GM23338 (cell line): ENCODE data around the gene REEP1. TPM values are rescaled to one million over a fixed set of nuclear protein-coding genes. Genes with fewer than 3 reads are reported as not detected.

Source experiments
- ATAC-seq: fragments of 200-7000 bp; cut with Tn5 transposase; 3 replicates; pipeline ENCODE4 v1.9.1; 2020
- DNase-seq: peaks from one replicate; pipeline ENCODE4 v3.0.0-alpha.2; 2015; ENCODE audit warnings: low spot score
- H2AFZ ChIP-seq: fragments of 200-600 bp; sonication (generic); 2 replicates; pipeline ENCODE4 v1.8.0; 2016; ENCODE audit warnings: antibody characterized with exemption, mild to moderate bottlenecking, moderate library complexity
- H3F3A ChIP-seq: fragments of 200-600 bp; sonication (generic); replicated peaks from 2 replicates; pipeline ENCODE4 v1.8.0; 2017; ENCODE audit warnings: antibody characterized with exemption, mixed run types, low read depth
- H3K27ac ChIP-seq: fragments of 200-600 bp; sonication (generic); 2 replicates; pipeline ENCODE4 v1.6.1; 2016; ENCODE audit warnings: low read depth
- H3K27me3 ChIP-seq: fragments of 200-600 bp; sonication (generic); 2 replicates; pipeline ENCODE4 v1.8.0; 2016; ENCODE audit warnings: mild to moderate bottlenecking, mixed run types, moderate library complexity; ENCODE audit not compliant: insufficient read depth
- H3K36me3 ChIP-seq: fragments of 200-600 bp; sonication (generic); 2 replicates; pipeline ENCODE4 v1.8.0; 2016; ENCODE audit warnings: mild to moderate bottlenecking; ENCODE audit not compliant: insufficient read depth
- H3K4me1 ChIP-seq: fragments of 200-600 bp; sonication (generic); 2 replicates; pipeline ENCODE4 v1.8.0; 2016; ENCODE audit warnings: mild to moderate bottlenecking, moderate library complexity; ENCODE audit not compliant: insufficient read depth
- H3K4me2 ChIP-seq: fragments of 200-600 bp; sonication (generic); 2 replicates; pipeline ENCODE4 v1.7.1; 2017; ENCODE audit warnings: mixed run types
- H3K4me3 ChIP-seq: fragments of 200-600 bp; sonication (generic); 2 replicates; pipeline ENCODE4 v1.6.1; 2016; ENCODE audit warnings: mixed run types
- H3K79me2 ChIP-seq: fragments of 200-600 bp; sonication (generic); replicated peaks from 2 replicates; pipeline ENCODE4 v1.8.0; 2017; ENCODE audit warnings: mild to moderate bottlenecking; ENCODE audit not compliant: insufficient read depth
- H3K9me2 ChIP-seq: fragments of 200-600 bp; sonication (generic); 2 replicates; pipeline ENCODE4 v1.8.0; 2017; ENCODE audit not compliant: insufficient read depth
- H4K20me1 ChIP-seq: fragments of 200-600 bp; sonication (generic); replicated peaks from 2 replicates; pipeline ENCODE4 v1.8.0; 2017; ENCODE audit warnings: mild to moderate bottlenecking; ENCODE audit not compliant: insufficient read depth
- H3K27ac Mint-ChIP-seq: 2 replicates; pipeline ENCODE4 v1.8.0; 2020; ENCODE audit warnings: inconsistent platforms, mild to moderate bottlenecking, moderate library complexity, mixed read lengths
- H3K27me3 Mint-ChIP-seq: 3 replicates; pipeline ENCODE4 v1.8.0; 2022; ENCODE audit warnings: low read depth, mild to moderate bottlenecking, moderate library complexity, mixed read lengths, inconsistent platforms; ENCODE audit not compliant: insufficient read depth, poor library complexity
- H3K36me3 Mint-ChIP-seq: 3 replicates; pipeline ENCODE4 v1.8.0; 2021; ENCODE audit warnings: low read depth, mild to moderate bottlenecking, inconsistent platforms, moderate library complexity, mixed read lengths
- H3K4me1 Mint-ChIP-seq: 3 replicates; pipeline ENCODE4 v1.8.0; 2020; ENCODE audit warnings: mild to moderate bottlenecking, inconsistent platforms, mixed read lengths
- H3K4me3 Mint-ChIP-seq: 3 replicates; pipeline ENCODE4 v1.8.0; 2021; ENCODE audit warnings: moderate library complexity, mild to moderate bottlenecking, inconsistent platforms, mixed read lengths
- H3K9me3 Mint-ChIP-seq: 3 replicates; pipeline ENCODE4 v1.8.0; 2020; ENCODE audit warnings: moderate library complexity, mild to moderate bottlenecking, inconsistent platforms, mixed read lengths
- CREB1 ChIP-seq: fragments of 250-450 bp; sonication (Bioruptor Pico); IDR thresholded peaks from 2 replicates; pipeline ENCODE4 v1.5.0; 2020; ENCODE audit warnings: low read depth, mild to moderate bottlenecking, moderate library complexity
- EZH2 ChIP-seq: fragments of 200-600 bp; sonication (generic); IDR thresholded peaks from one replicate; pipeline ENCODE4 v1.8.0; 2017; ENCODE audit warnings: antibody characterized with exemption, mild to moderate bottlenecking, low read depth; ENCODE audit not compliant: unreplicated experiment
- EZH2phosphoT487 ChIP-seq: fragments of 200-600 bp; sonication (generic); IDR thresholded peaks from one replicate; pipeline ENCODE4 v1.8.1; 2018; ENCODE audit warnings: antibody characterized with exemption; ENCODE audit not compliant: unreplicated experiment
- JUNB ChIP-seq: IDR thresholded peaks from one replicate; pipeline ENCODE4 v1.6.1; 2016; ENCODE audit warnings: antibody characterized with exemption; ENCODE audit not compliant: unreplicated experiment
- NANOG ChIP-seq: IDR thresholded peaks from 2 replicates; pipeline ENCODE4 v1.6.1; 2016; ENCODE audit warnings: antibody characterized with exemption, borderline replicate concordance
- POLR2AphosphoS5 ChIP-seq: IDR thresholded peaks from 2 replicates; pipeline ENCODE4 v1.6.1; 2016; ENCODE audit warnings: antibody characterized with exemption, low read depth
- STAT1 ChIP-seq: IDR thresholded peaks from one replicate; pipeline ENCODE4 v1.6.1; 2016; ENCODE audit warnings: antibody characterized with exemption; ENCODE audit not compliant: unreplicated experiment
- ZNF114 ChIP-seq: fragments of 250-450 bp; sonication (Bioruptor Pico); IDR thresholded peaks from 2 replicates; pipeline ENCODE4 v1.5.0; 2020; ENCODE audit warnings: mild to moderate bottlenecking, moderate library complexity
- ZNF331 ChIP-seq: fragments of 250-450 bp; sonication (Bioruptor Pico); IDR thresholded peaks from 2 replicates; pipeline ENCODE4 v1.5.0; 2020; ENCODE audit warnings: low read depth, mild to moderate bottlenecking, moderate library complexity
- polyA plus RNA-seq: library from polyadenylated mRNA; unstranded; fragments of >200 nt; fragmentation: Nextera tagmentation; extraction: Ambion mirVana; gene quantifications from 2 replicates; pipeline ENCODE4 v1.2.1, GENCODE V29; 2016
- total RNA-seq: library from RNA; depleted of rRNA; stranded (reverse); fragments of >200 nt; shearing (Covaris generic); gene quantifications from 2 replicates; pipeline ENCODE4 v1.2.3, GENCODE V29; 2014
- TF ChIP-seq, protein P1 (sequence below), 2 experiments: fragments of 200-600 bp in 1 of 2; sonication (generic) in 1 of 2; conservative IDR thresholded peaks; 2 replicates each; pipeline versions ENCODE4 v1.5.1 to v1.6.1; 2016 to 2017; ENCODE audit warnings: antibody characterized with exemption in 2 of 2, low read depth in 2 of 2, mild to moderate bottlenecking in 2 of 2, moderate library complexity in 1 of 2
- TF ChIP-seq, protein P2 (sequence below): fragments of 250-450 bp; sonication (Bioruptor Pico); IDR thresholded peaks from 2 replicates; pipeline ENCODE4 v1.5.0; 2020; ENCODE audit warnings: mild to moderate bottlenecking, moderate library complexity
- TF ChIP-seq, protein P3 (sequence below): IDR thresholded peaks from one replicate; pipeline ENCODE4 v1.6.1; 2018; ENCODE audit warnings: antibody characterized with exemption; ENCODE audit not compliant: unreplicated experiment
- TF ChIP-seq, protein P4 (sequence below): IDR thresholded peaks from 2 replicates; pipeline ENCODE4 v1.6.1; 2016; ENCODE audit warnings: antibody characterized with exemption

The REEP1 gene
- total and polyA plus RNA-seq, 2 experiments from 2014 or later, result 1.6 to 1.8 TPM

DNA sequence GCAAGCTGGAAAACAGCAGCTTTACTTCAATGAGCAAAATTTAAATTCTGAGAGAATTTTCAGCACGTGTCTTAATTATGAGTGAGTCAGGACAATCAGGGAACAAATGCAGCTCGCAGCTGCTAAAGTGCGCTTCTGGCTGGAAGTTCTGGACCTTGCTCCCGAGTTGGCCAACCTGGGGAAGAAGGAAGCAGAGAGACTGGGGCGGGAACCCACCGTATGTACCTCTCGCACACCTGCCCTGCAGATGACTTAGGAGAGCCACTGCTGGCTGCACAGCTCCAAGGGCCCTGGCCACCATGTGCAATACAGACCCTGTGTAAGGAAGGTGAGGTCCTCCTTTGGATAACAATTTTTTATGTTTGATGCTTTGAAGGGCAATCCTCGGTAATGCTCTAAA lies 42.4 kb downstream of the REEP1 start:
- Mint-ChIP-seq H3K9me3 (no peaks in the 10 kb centered on the region; the same call in 2 of the 3 replicates), H3K4me1 (peaks cover 7% of the 10 kb centered on the region; the same call in 2 of the 3 replicates), H3K36me3 (no peaks in the 10 kb centered on the region), H3K27ac (no peak overlapping the region), H3K27me3 (peaks cover 1% of the 10 kb centered on the region), H3K4me3 (no peak overlapping the region)
- ATAC-seq, result no peak
- Histone ChIP-seq H3K27me3 (no peaks in the 10 kb centered on the region), H3K4me3 (no peak overlapping the region), H2AFZ (no peak overlapping the region), H3K27ac (no peak overlapping the region), H4K20me1 (no peaks in the 10 kb centered on the region), H3K36me3 (no peaks in the 10 kb centered on the region), H3F3A (no peaks in the 10 kb centered on the region), H3K4me2 (no peak overlapping the region), H3K9me2 (no peaks in the 10 kb centered on the region), H3K4me1 (no peaks in the 10 kb centered on the region), H3K79me2 (no peaks in the 10 kb centered on the region)
- DNase-seq, result no peak
- TF ChIP-seq, protein P1, sequence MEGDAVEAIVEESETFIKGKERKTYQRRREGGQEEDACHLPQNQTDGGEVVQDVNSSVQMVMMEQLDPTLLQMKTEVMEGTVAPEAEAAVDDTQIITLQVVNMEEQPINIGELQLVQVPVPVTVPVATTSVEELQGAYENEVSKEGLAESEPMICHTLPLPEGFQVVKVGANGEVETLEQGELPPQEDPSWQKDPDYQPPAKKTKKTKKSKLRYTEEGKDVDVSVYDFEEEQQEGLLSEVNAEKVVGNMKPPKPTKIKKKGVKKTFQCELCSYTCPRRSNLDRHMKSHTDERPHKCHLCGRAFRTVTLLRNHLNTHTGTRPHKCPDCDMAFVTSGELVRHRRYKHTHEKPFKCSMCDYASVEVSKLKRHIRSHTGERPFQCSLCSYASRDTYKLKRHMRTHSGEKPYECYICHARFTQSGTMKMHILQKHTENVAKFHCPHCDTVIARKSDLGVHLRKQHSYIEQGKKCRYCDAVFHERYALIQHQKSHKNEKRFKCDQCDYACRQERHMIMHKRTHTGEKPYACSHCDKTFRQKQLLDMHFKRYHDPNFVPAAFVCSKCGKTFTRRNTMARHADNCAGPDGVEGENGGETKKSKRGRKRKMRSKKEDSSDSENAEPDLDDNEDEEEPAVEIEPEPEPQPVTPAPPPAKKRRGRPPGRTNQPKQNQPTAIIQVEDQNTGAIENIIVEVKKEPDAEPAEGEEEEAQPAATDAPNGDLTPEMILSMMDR (conservative IDR thresholded peaks at IDR 0.05; ENCODE audit: low read depth in 2 of 2), result no peak
- TF ChIP-seq JUNB, result no peak
- TF ChIP-seq, protein P2, sequence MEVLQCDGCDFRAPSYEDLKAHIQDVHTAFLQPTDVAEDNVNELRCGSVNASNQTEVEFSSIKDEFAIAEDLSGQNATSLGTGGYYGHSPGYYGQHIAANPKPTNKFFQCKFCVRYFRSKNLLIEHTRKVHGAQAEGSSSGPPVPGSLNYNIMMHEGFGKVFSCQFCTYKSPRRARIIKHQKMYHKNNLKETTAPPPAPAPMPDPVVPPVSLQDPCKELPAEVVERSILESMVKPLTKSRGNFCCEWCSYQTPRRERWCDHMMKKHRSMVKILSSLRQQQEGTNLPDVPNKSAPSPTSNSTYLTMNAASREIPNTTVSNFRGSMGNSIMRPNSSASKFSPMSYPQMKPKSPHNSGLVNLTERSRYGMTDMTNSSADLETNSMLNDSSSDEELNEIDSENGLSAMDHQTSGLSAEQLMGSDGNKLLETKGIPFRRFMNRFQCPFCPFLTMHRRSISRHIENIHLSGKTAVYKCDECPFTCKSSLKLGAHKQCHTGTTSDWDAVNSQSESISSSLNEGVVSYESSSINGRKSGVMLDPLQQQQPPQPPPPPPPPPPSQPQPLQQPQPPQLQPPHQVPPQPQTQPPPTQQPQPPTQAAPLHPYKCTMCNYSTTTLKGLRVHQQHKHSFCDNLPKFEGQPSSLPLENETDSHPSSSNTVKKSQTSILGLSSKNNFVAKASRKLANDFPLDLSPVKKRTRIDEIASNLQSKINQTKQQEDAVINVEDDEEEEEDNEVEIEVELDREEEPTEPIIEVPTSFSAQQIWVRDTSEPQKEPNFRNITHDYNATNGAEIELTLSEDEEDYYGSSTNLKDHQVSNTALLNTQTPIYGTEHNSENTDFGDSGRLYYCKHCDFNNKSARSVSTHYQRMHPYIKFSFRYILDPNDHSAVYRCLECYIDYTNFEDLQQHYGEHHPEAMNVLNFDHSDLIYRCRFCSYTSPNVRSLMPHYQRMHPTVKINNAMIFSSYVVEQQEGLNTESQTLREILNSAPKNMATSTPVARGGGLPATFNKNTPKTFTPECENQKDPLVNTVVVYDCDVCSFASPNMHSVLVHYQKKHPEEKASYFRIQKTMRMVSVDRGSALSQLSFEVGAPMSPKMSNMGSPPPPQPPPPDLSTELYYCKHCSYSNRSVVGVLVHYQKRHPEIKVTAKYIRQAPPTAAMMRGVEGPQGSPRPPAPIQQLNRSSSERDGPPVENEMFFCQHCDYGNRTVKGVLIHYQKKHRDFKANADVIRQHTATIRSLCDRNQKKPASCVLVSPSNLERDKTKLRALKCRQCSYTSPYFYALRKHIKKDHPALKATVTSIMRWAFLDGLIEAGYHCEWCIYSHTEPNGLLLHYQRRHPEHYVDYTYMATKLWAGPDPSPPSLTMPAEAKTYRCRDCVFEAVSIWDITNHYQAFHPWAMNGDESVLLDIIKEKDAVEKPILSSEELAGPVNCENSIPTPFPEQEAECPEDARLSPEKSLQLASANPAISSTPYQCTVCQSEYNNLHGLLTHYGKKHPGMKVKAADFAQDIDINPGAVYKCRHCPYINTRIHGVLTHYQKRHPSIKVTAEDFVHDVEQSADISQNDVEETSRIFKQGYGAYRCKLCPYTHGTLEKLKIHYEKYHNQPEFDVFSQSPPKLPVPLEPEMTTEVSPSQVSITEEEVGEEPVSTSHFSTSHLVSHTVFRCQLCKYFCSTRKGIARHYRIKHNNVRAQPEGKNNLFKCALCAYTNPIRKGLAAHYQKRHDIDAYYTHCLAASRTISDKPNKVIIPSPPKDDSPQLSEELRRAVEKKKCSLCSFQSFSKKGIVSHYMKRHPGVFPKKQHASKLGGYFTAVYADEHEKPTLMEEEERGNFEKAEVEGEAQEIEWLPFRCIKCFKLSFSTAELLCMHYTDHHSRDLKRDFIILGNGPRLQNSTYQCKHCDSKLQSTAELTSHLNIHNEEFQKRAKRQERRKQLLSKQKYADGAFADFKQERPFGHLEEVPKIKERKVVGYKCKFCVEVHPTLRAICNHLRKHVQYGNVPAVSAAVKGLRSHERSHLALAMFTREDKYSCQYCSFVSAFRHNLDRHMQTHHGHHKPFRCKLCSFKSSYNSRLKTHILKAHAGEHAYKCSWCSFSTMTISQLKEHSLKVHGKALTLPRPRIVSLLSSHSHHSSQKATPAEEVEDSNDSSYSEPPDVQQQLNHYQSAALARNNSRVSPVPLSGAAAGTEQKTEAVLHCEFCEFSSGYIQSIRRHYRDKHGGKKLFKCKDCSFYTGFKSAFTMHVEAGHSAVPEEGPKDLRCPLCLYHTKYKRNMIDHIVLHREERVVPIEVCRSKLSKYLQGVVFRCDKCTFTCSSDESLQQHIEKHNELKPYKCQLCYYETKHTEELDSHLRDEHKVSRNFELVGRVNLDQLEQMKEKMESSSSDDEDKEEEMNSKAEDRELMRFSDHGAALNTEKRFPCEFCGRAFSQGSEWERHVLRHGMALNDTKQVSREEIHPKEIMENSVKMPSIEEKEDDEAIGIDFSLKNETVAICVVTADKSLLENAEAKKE (CRISPR knock-in tag), result no peak
- TF ChIP-seq EZH2phosphoT487, result no peak
- TF ChIP-seq POLR2AphosphoS5, result no peak
- no peak for TF ChIP-seq ZNF114 (CRISPR knock-in tag)
- TF ChIP-seq CREB1 (CRISPR knock-in tag), result no peak
- TF ChIP-seq NANOG, result no peak
- TF ChIP-seq ZNF331 (CRISPR knock-in tag), result no peak
- TF ChIP-seq, protein P3, sequence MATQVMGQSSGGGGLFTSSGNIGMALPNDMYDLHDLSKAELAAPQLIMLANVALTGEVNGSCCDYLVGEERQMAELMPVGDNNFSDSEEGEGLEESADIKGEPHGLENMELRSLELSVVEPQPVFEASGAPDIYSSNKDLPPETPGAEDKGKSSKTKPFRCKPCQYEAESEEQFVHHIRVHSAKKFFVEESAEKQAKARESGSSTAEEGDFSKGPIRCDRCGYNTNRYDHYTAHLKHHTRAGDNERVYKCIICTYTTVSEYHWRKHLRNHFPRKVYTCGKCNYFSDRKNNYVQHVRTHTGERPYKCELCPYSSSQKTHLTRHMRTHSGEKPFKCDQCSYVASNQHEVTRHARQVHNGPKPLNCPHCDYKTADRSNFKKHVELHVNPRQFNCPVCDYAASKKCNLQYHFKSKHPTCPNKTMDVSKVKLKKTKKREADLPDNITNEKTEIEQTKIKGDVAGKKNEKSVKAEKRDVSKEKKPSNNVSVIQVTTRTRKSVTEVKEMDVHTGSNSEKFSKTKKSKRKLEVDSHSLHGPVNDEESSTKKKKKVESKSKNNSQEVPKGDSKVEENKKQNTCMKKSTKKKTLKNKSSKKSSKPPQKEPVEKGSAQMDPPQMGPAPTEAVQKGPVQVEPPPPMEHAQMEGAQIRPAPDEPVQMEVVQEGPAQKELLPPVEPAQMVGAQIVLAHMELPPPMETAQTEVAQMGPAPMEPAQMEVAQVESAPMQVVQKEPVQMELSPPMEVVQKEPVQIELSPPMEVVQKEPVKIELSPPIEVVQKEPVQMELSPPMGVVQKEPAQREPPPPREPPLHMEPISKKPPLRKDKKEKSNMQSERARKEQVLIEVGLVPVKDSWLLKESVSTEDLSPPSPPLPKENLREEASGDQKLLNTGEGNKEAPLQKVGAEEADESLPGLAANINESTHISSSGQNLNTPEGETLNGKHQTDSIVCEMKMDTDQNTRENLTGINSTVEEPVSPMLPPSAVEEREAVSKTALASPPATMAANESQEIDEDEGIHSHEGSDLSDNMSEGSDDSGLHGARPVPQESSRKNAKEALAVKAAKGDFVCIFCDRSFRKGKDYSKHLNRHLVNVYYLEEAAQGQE, result no peak
- TF ChIP-seq, protein P4, sequence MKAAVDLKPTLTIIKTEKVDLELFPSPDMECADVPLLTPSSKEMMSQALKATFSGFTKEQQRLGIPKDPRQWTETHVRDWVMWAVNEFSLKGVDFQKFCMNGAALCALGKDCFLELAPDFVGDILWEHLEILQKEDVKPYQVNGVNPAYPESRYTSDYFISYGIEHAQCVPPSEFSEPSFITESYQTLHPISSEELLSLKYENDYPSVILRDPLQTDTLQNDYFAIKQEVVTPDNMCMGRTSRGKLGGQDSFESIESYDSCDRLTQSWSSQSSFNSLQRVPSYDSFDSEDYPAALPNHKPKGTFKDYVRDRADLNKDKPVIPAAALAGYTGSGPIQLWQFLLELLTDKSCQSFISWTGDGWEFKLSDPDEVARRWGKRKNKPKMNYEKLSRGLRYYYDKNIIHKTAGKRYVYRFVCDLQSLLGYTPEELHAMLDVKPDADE, result no peak
- no peak for TF ChIP-seq STAT1
- TF ChIP-seq EZH2, result no peak
